Activated CD8-positive, alpha-beta memory T cell treated with anti-CD3 and anti-CD28 coated beads for 36 hours (primary cell): ENCODE data around the gene ASB4. TPM values are rescaled to one million over a fixed set of nuclear protein-coding genes. Genes with fewer than 3 reads are reported as not detected.

Experiments
- CTCF ChIA-PET: fragments of 350-600 bp; sonication (Branson Sonifier 250); formaldehyde crosslinking; loops from one replicate; lab custom pipeline; 2021; ENCODE audit warnings: antibody characterized with exemption; lab: Charles Lee
- POLR2A ChIA-PET: fragments of 350-600 bp; sonication (Branson Sonifier 250); formaldehyde crosslinking; loops from one replicate; lab custom pipeline; 2021; ENCODE audit warnings: antibody characterized with exemption; lab: Charles Lee
- total RNA-seq, 2 experiments: library from RNA; stranded (reverse); gene quantifications; one replicate each; pipeline ENCODE4 v1.2.3, GENCODE V29; 2021

Gene ASB4
- total RNA-seq, 2 experiments from 2014 or later, result not detected

GRCh38 chr7:95517458-95517857, 31.7 kb downstream of the ASB4 start:
- ChIA-PET CTCF (no interaction called here), POLR2A (no interaction called here)

GRCh38 chr7:95517870-95518269, 32.1 kb downstream of the ASB4 start:
- ChIA-PET CTCF (no interaction called here), POLR2A (no interaction called here)

- POLR2A ChIA-PET, result no interaction called here
- CTCF ChIA-PET, result no interaction called here
Measured at GRCh38 chr7:95520136-95520535, 34.4 kb downstream of the ASB4 start.

- POLR2A ChIA-PET, result no interaction called here
- CTCF ChIA-PET, result interaction anchor here (1.7 kb wide), 1 partner anchor 13 kb away, joined by 4 read pairs; no protein-coding TSS in a partner anchor
Measured at GRCh38 chr7:95525503-95525902, 39.8 kb downstream of the ASB4 start.

- ChIA-PET CTCF (interaction anchor here (1.0 to 1.7 kb wide), 2 partner anchors 14 to 164 kb away, joined by 3 to 4 read pairs; no protein-coding TSS in a partner anchor), POLR2A (no interaction called here)
Measured at GRCh38 chr7:95526128-95526738, 40.5 kb downstream of the ASB4 start.

GRCh38 chr7:95527033-95527775, 41.5 kb downstream of the ASB4 start:
- CTCF ChIA-PET, result interaction anchor here (0.6 to 1.7 kb wide), 3 partner anchors 15 to 163 kb away, joined by 3 to 4 read pairs (median 3); no protein-coding TSS in a partner anchor
- POLR2A ChIA-PET, result no interaction called here

GRCh38 chr7:95527776-95528250, 42.1 kb downstream of the ASB4 start:
- ChIA-PET CTCF (interaction anchor here (0.6 to 1.7 kb wide), 2 partner anchors 23 to 163 kb away, joined by 3 to 5 read pairs; no protein-coding TSS in a partner anchor), POLR2A (no interaction called here)

- CTCF ChIA-PET, result interaction anchor here (0.9 to 1.7 kb wide), 2 partner anchors 15 to 161 kb away, joined by 4 to 5 read pairs; no protein-coding TSS in a partner anchor
Measured at GRCh38 chr7:95529701-95530100, 44.0 kb downstream of the ASB4 start.

GRCh38 chr7:95530881-95531280, 45.1 kb downstream of the ASB4 start:
- ChIA-PET CTCF (no interaction called here), POLR2A (no interaction called here)

More at GRCh38 chr7:95529701-95530100, 44.0 kb downstream of the ASB4 start:
- POLR2A ChIA-PET, result no interaction called here

GRCh38 chr7:95531605-95532219, 46.0 kb downstream of the ASB4 start:
- ChIA-PET CTCF (no interaction called here), POLR2A (no interaction called here)

- ChIA-PET POLR2A (no interaction called here), CTCF (no interaction called here)
Measured at GRCh38 chr7:95534796-95535195, 49.1 kb downstream of the ASB4 start.

GRCh38 chr7:95535662-95536061, 49.9 kb downstream of the ASB4 start:
- CTCF ChIA-PET, result no interaction called here
- POLR2A ChIA-PET, result no interaction called here

- POLR2A ChIA-PET, result no interaction called here
- CTCF ChIA-PET, result no interaction called here
Measured at GRCh38 chr7:95536656-95537311, 51.0 kb downstream of the ASB4 start.

GRCh38 chr7:95537468-95537867, 51.7 kb downstream of the ASB4 start:
- ChIA-PET POLR2A (no interaction called here), CTCF (no interaction called here)

GRCh38 chr7:95539426-95539825, 53.7 kb downstream of the ASB4 start:
- ChIA-PET POLR2A (no interaction called here), CTCF (no interaction called here)

- ChIA-PET POLR2A (interaction anchor here (0.6 kb wide), 1 partner anchor 29 kb away, joined by 3 read pairs; no protein-coding TSS in a partner anchor), CTCF (no interaction called here)
Measured at GRCh38 chr7:95540366-95540765, 54.6 kb downstream of the ASB4 start.

GRCh38 chr7:95543312-95543711, 57.6 kb downstream of the ASB4 start:
- POLR2A ChIA-PET, result no interaction called here
- CTCF ChIA-PET, result no interaction called here

- POLR2A ChIA-PET, result no interaction called here
- CTCF ChIA-PET, result no interaction called here
Measured at GRCh38 chr7:95544171-95544570, 58.4 kb downstream of the ASB4 start.

- ChIA-PET POLR2A (no interaction called here), CTCF (interaction anchor here (1.0 kb wide), 1 partner anchor 16 kb away, joined by 4 read pairs; no protein-coding TSS in a partner anchor)
Measured at GRCh38 chr7:95545007-95545615, 59.4 kb downstream of the ASB4 start.
